HepG2 (cell line): ENCODE data around the gene WIZ. TPM values are rescaled to one million over a fixed set of nuclear protein-coding genes. Genes with fewer than 3 reads are reported as not detected.

Source experiments
- ATAC-seq: fragments of 200-7000 bp; cut with Tn5 transposase; 3 replicates; pipeline ENCODE4 v1.9.1; 2020; ENCODE audit warnings: mild to moderate bottlenecking, moderate library complexity
- BruUV-seq: library from RNA; stranded (reverse); fragments of 400-500 nt; replicated peaks from 2 replicates; lab custom pipeline; 2021; lab: Mats Ljungman, UMichigan
- CTCF ChIA-PET: fragments of 300-600 bp; formaldehyde crosslinking; extraction: SDS; loops from one replicate; lab custom pipeline; 2021; ENCODE audit warnings: low total read pairs, inconsistent platforms, low intra/inter-chr PET ratio; lab: Yijun Ruan, JAX
- POLR2A ChIA-PET: fragments of 350-600 bp; sonication (Branson Sonifier 250); formaldehyde crosslinking; loops from one replicate; lab custom pipeline; 2020; ENCODE audit warnings: antibody characterized with exemption, inconsistent platforms; lab: Yijun Ruan, JAX
- DNase-seq: peaks from one replicate; pipeline ENCODE4 v3.0.0-alpha.2; 2015; ENCODE audit warnings: low spot score
- FAIRE-seq: peaks from 3 replicates; lab custom pipeline; 2011; peaks lifted over from hg19 to GRCh38; lab: Jason Lieb, UNC
- H2AFZ ChIP-seq: one replicate; pipeline ENCODE4 v1.6.1; 2011; ENCODE audit warnings: low read length, inconsistent platforms
- H3K27ac ChIP-seq: fragments of 300-600 bp; 3 replicates; pipeline ENCODE4 v1.8.0; 2011; ENCODE audit warnings: mixed run types, mild to moderate bottlenecking, mixed read lengths, low read length, inconsistent platforms; ENCODE audit not compliant: insufficient read depth; ENCODE audit errors: extremely low read length
- H3K27me3 ChIP-seq, 2 experiments: fragments of 200-600 bp in 1 of 2; 2 replicates in 1 of 2; 3 replicates in 1 of 2; pipeline versions ENCODE4 v1.6.0 to v1.8.0; 2011; ENCODE audit warnings: low read length in 2 of 2, mild to moderate bottlenecking in 2 of 2, moderate library complexity in 2 of 2, inconsistent platforms in 1 of 2; ENCODE audit not compliant: insufficient read depth in 2 of 2, control insufficient read depth in 1 of 2
- H3K36me3 ChIP-seq, 2 experiments: fragments of 200-600 bp in 1 of 2; replicated peaks in 1 of 2; 2 replicates in 1 of 2; 3 replicates in 1 of 2; pipeline versions ENCODE4 v1.5.1 to v1.8.0; 2011; ENCODE audit warnings: low read length in 2 of 2, inconsistent platforms in 1 of 2; ENCODE audit not compliant: insufficient read depth in 2 of 2, control insufficient read depth in 1 of 2
- H3K4me1 ChIP-seq: 2 replicates; pipeline ENCODE4 v1.5.1; 2012; ENCODE audit warnings: low read length, inconsistent platforms; ENCODE audit not compliant: insufficient read depth
- H3K4me2 ChIP-seq: 2 replicates; pipeline ENCODE4 v1.6.0; 2011; ENCODE audit warnings: low read depth, low read length, inconsistent platforms
- H3K4me3 ChIP-seq, 3 experiments: fragments of 200-600 bp in 1 of 3; sonication (generic), shearing (Covaris generic) in 1 of 3; replicated peaks in 1 of 3; 2 replicates each; pipeline ENCODE4 v1.5.1; 2011 to 2016; ENCODE audit warnings: low read length in 3 of 3, inconsistent platforms in 2 of 3, low read depth in 2 of 3, mild to moderate bottlenecking in 2 of 3, control low read depth in 1 of 3, mixed read lengths in 1 of 3; ENCODE audit not compliant: insufficient read depth in 1 of 3
- H3K79me2 ChIP-seq: one replicate; pipeline ENCODE4 v1.6.1; 2011; ENCODE audit warnings: low read length, inconsistent platforms; ENCODE audit not compliant: insufficient read depth
- H3K9ac ChIP-seq: 2 replicates; pipeline ENCODE4 v1.6.0; 2011; ENCODE audit warnings: mild to moderate bottlenecking, low read depth, low read length, inconsistent platforms; ENCODE audit not compliant: insufficient read depth
- H3K9me3 ChIP-seq: 2 replicates; pipeline ENCODE4 v1.5.1; 2012; ENCODE audit warnings: mild to moderate bottlenecking, low read length
- H4K20me1 ChIP-seq: 2 replicates; pipeline ENCODE4 v1.6.0; 2011; ENCODE audit warnings: inconsistent platforms, mild to moderate bottlenecking, low read length, moderate library complexity; ENCODE audit not compliant: insufficient read depth
- ARNT ChIP-seq: fragments of 450-650 bp; IDR thresholded peaks from 2 replicates; pipeline ENCODE4 v1.6.1; 2017
- ETV5 ChIP-seq: IDR thresholded peaks from 2 replicates; pipeline ENCODE4 v1.6.1; 2018; ENCODE audit warnings: missing biosample characterization, missing genetic modification reagents, inconsistent platforms, borderline replicate concordance
- ISX ChIP-seq: sonication (generic); formaldehyde crosslinking; conservative IDR thresholded peaks from 2 replicates; pipeline ENCODE4 v1.5.0; 2020; ENCODE audit warnings: missing genetic modification reagents
- KAT2B ChIP-seq: fragments of 150-350 bp; IDR thresholded peaks from 2 replicates; pipeline ENCODE4 v1.6.1; 2014; ENCODE audit warnings: low read depth, low read length, borderline replicate concordance
- MTERF4 ChIP-seq: sonication (generic); formaldehyde crosslinking; IDR thresholded peaks from 2 replicates; pipeline ENCODE4 v1.8.0; 2023; ENCODE audit warnings: mild to moderate bottlenecking, missing genetic modification reagents
- NCOA5 ChIP-seq: sonication (generic); formaldehyde crosslinking; IDR thresholded peaks from 2 replicates; pipeline ENCODE4 v1.4.0; 2020; ENCODE audit warnings: missing genetic modification reagents
- NPAS2 ChIP-seq: sonication (generic); formaldehyde crosslinking; IDR thresholded peaks from 2 replicates; pipeline ENCODE4 v1.8.0; 2022; ENCODE audit warnings: mild to moderate bottlenecking, missing genetic modification reagents, borderline replicate concordance
- POLR2AphosphoS2 ChIP-seq: IDR thresholded peaks from 2 replicates; pipeline ENCODE4 v1.6.1; 2011; ENCODE audit warnings: low read depth, low read length, improper control_type of control experiment
- POLR2AphosphoS5 ChIP-seq: IDR thresholded peaks from 2 replicates; pipeline ENCODE4 v1.6.1; 2012; ENCODE audit warnings: low read depth, low read length
- RNF2 ChIP-seq: fragments of 450-650 bp; conservative IDR thresholded peaks from 2 replicates; pipeline ENCODE4 v1.6.1; 2016; ENCODE audit warnings: low read depth
- SP4 ChIP-seq: sonication (generic); formaldehyde crosslinking; IDR thresholded peaks from 2 replicates; pipeline ENCODE4 v1.8.1; 2023; ENCODE audit warnings: mild to moderate bottlenecking, missing genetic modification reagents
- TEAD3 ChIP-seq: optimal IDR thresholded peaks from 2 replicates; pipeline ENCODE3; 2016; ENCODE audit warnings: borderline replicate concordance
- ZBTB38 ChIP-seq: sonication (generic); formaldehyde crosslinking; IDR thresholded peaks from 2 replicates; pipeline ENCODE4 v1.5.1; 2020; ENCODE audit warnings: mild to moderate bottlenecking, missing genetic modification reagents
- ZFP37 ChIP-seq: sonication (generic); formaldehyde crosslinking; IDR thresholded peaks from 2 replicates; pipeline ENCODE4 v1.4.0; 2020; ENCODE audit warnings: missing genetic modification reagents, borderline replicate concordance
- ZFX ChIP-seq: sonication (generic); formaldehyde crosslinking; IDR thresholded peaks from 2 replicates; pipeline ENCODE4 v1.4.0; 2020; ENCODE audit warnings: mild to moderate bottlenecking, low read depth, missing genetic modification reagents, moderate library complexity
- ZNF138 ChIP-seq: sonication (generic); formaldehyde crosslinking; IDR thresholded peaks from 2 replicates; pipeline ENCODE4 v1.5.0; 2020; ENCODE audit warnings: mild to moderate bottlenecking, low read depth, missing genetic modification reagents
- ZNF569 ChIP-seq: sonication (generic); formaldehyde crosslinking; IDR thresholded peaks from 2 replicates; pipeline ENCODE4 v1.5.0; 2020; ENCODE audit warnings: mild to moderate bottlenecking, missing genetic modification reagents, moderate library complexity, borderline replicate concordance
- ZNF713 ChIP-seq: sonication (generic); formaldehyde crosslinking; IDR thresholded peaks from 2 replicates; pipeline ENCODE4 v1.4.0; 2020; ENCODE audit warnings: mild to moderate bottlenecking, missing genetic modification reagents
- ZNF737 ChIP-seq: sonication (generic); formaldehyde crosslinking; IDR thresholded peaks from 2 replicates; pipeline ENCODE4 v1.5.0; 2020; ENCODE audit warnings: missing genetic modification reagents, mild to moderate bottlenecking, borderline replicate concordance
- ZNF781 ChIP-seq: sonication (generic); formaldehyde crosslinking; IDR thresholded peaks from 2 replicates; pipeline ENCODE4 v1.5.1; 2020; ENCODE audit warnings: borderline replicate concordance, mild to moderate bottlenecking, missing genetic modification reagents; ENCODE audit errors: not compliant biosample characterization
- whole genome bisulfite sequencing: methylation state at CpG from one replicate; pipeline ENCODE4 v1.1.6; 2017; ENCODE audit warnings: low lambda C conversion rate; 5-methylcytosine and 5-hydroxymethylcytosine counted together
- in situ Hi-C: cut with HindIII; loops from 2 replicates; pipeline ENCODE4 v1.10.0; 2017; ENCODE audit warnings: low pct_unique_long_range_greater_than_20kb; ENCODE audit not compliant: extremely low pct_ligation_motif_present
- intact Hi-C: fragments of 100-400 bp; cut with micrococcal nuclease; formaldehyde crosslinking; loops from one replicate; pipeline ENCODE4 v1.10.0; 2022; ENCODE audit not compliant: unreplicated experiment
- polyA plus RNA-seq, 8 experiments: library from polyadenylated mRNA; depleted of rRNA in 3 of 8; stranded (reverse) in 7 of 8; unstranded in 1 of 8; fragments of >200 nt; fragmentation: Illumina TruSeq in 4 of 8; extraction: Trizol in 4 of 8; gene quantifications; 2 replicates each; pipeline versions ENCODE4 v1.2.1 to v1.2.3, GENCODE V29; 2011 to 2016; ENCODE audit warnings: low read depth in 4 of 8, missing spikeins in 1 of 8, mixed read lengths in 1 of 8; ENCODE audit not compliant: insufficient read depth in 1 of 8
- total RNA-seq, 5 experiments: library from RNA; depleted of rRNA; stranded (reverse); fragments of >200 nt; fragmentation: Illumina TruSeq; extraction: Trizol; gene quantifications; 2 replicates each; pipeline ENCODE4 v1.2.3, GENCODE V29; 2016; ENCODE audit warnings: low read depth in 1 of 5

The WIZ gene
- total and polyA plus RNA-seq, 2 of the 13 experiments (the other 11 are each of a cell fraction or from before 2014, with no cell fraction given): 4.7 to 4.8 TPM

- TF ChIP-seq POLR2AphosphoS5 (no peak), ZNF781 (CRISPR knock-in tag) (no peak), RNF2 (no peak), ZNF737 (no peak), SP4 (CRISPR knock-in tag) (no peak)
These were observed 21.9 kb upstream of the WIZ start (continued) for GRCh38 chr19:15471639-15472101.

GRCh38 chr19:15469513-15470297 is 19.9 kb upstream of the WIZ start:
- DNase-seq: no peak
- intact Hi-C loops: no loop called here
- Histone ChIP-seq H3K9ac (no peak overlapping the region), H2AFZ (no peak overlapping the region), H3K27me3 (no peaks in the 10 kb centered on the region), H3K4me2 (0 out of 2 replicates have a peak overlapping the region, but pooled peaks have one; percentile 23), H3K79me2 (no peaks in the 10 kb centered on the region), H3K4me1 (peaks cover 33% of the 10 kb centered on the region), H3K9me3 (no peaks in the 10 kb centered on the region), H3K27ac (no peak overlapping the region), H4K20me1 (no peaks in the 10 kb centered on the region), H3K4me3 (no peak overlapping the region), H3K36me3 (no peaks in the 10 kb centered on the region)
- in situ Hi-C loops: no loop called here
- TF ChIP-seq TEAD3 (CRISPR knock-in tag): no peak
- no peak for TF ChIP-seq ZFP37 (CRISPR knock-in tag)
- no peak for TF ChIP-seq POLR2AphosphoS2
- no peak for TF ChIP-seq ARNT
- TF ChIP-seq ZFX (CRISPR knock-in tag): no peak
- no peak for TF ChIP-seq KAT2B
- TF ChIP-seq ISX (CRISPR knock-in tag): no peak
- TF ChIP-seq ZNF569 (CRISPR knock-in tag): no peak
- no peak for TF ChIP-seq MTERF4 (CRISPR knock-in tag)
- no peak for TF ChIP-seq ZNF138 (CRISPR knock-in tag)
- no peak for TF ChIP-seq ETV5
- no peak for TF ChIP-seq ZBTB38 (CRISPR knock-in tag)
- TF ChIP-seq NCOA5: no peak
- no peak for TF ChIP-seq ZNF713 (CRISPR knock-in tag)
- TF ChIP-seq NPAS2 (CRISPR knock-in tag): no peak
- ChIA-PET CTCF (no interaction called here), POLR2A (no interaction called here)
- ATAC-seq: no peak; the same call in 2 of the 3 replicates
- no peak for FAIRE-seq
- BruUV-seq: no TSS peak
- 87% methylated on average over 36 of the region's 65 CpGs for WGBS
